Testis (tissue), 3 donors: ENCODE data around the gene CARM1. TPM values are rescaled to one million over a fixed set of nuclear protein-coding genes. Genes with fewer than 3 reads are reported as not detected.
"Not testable (repeated sequence)": the region's sequence is repeated elsewhere in the genome, so short reads cannot be mapped to it uniquely, and the experiment has no call there.

ENCODE experiments used
- DNase-seq: peaks from one replicate; pipeline ENCODE4 v3.0.0-alpha.2; 2019
- H3K27ac ChIP-seq, 2 donors: fragments of 200-600 bp; sonication (generic); one replicate each; pipeline ENCODE4 v1.5.1; 2019
- H3K27me3 ChIP-seq: fragments of 200-600 bp; sonication (generic); one replicate; pipeline ENCODE4 v1.5.1; 2019
- H3K36me3 ChIP-seq: fragments of 200-600 bp; sonication (generic); one replicate; pipeline ENCODE4 v1.5.1; 2017; ENCODE audit warnings: low read depth; ENCODE audit errors: missing control alignments
- H3K4me1 ChIP-seq: fragments of 200-600 bp; sonication (generic); one replicate; pipeline ENCODE4 v1.5.1; 2019
- H3K4me3 ChIP-seq, 2 donors: fragments of 200-600 bp; sonication (generic); one replicate each; pipeline ENCODE4 v1.5.1; 2017 to 2019
- H3K9me3 ChIP-seq: fragments of 200-600 bp; sonication (generic); one replicate; pipeline ENCODE4 v1.5.1; 2017
- CTCF ChIP-seq, 3 experiments: fragments of 450-650 bp in 2 of 3; fragments of 200-600 bp in 1 of 3; sonication (generic) in 1 of 3; IDR thresholded peaks; one replicate each; pipeline ENCODE4 v1.5.1; 2016 to 2019; ENCODE audit warnings: antibody characterized with exemption in 3 of 3, mild to moderate bottlenecking in 2 of 3, moderate library complexity in 1 of 3
- POLR2A ChIP-seq: fragments of 450-650 bp; IDR thresholded peaks from one replicate; pipeline ENCODE4 v1.6.1; 2017; ENCODE audit warnings: antibody characterized with exemption, mild to moderate bottlenecking, moderate library complexity
- WGBS, 2 donors: methylation state at CpG; one replicate each; pipeline ENCODE4 v1.1.5; 2018; 5-methylcytosine and 5-hydroxymethylcytosine counted together
- intact Hi-C: fragments of 100-400 bp; cut with DNase I; formaldehyde crosslinking; loops from one replicate; pipeline ENCODE4 v1.15.1; 2023; ENCODE audit warnings: low total_unique reads
- polyA plus RNA-seq: library from polyadenylated mRNA; stranded (reverse); fragments of 350-450 nt; fragmentation: Illumina TruSeq; extraction: RNeasy Lipid Tissue Mini Kit (QIAGEN cat#74804); gene quantifications from one replicate; pipeline ENCODE4 v1.2.3, GENCODE V29; 2014; ENCODE audit warnings: low read depth, low replicate concordance; ENCODE audit not compliant: insufficient read depth
- total RNA-seq, 2 donors: library from RNA; depleted of rRNA; stranded (reverse); fragments of >200 nt; gene quantifications; one replicate each; pipeline ENCODE4 v1.2.3, GENCODE V29; 2016

CARM1 gene
- total and polyA plus RNA-seq, 3 donors from 2014 or later, result 79.5 to 110 (median 82.4) TPM

- H3K27me3 ChIP-seq, result no peaks in the 10 kb centered on the region
- DNase-seq, result no peak
- TF ChIP-seq POLR2A (no peak), CTCF (IDR thresholded peaks at IDR 0.05) (no peak)
- H3K4me3 ChIP-seq, result no peak overlapping the region
- no peaks in the 10 kb centered on the region for H3K36me3 ChIP-seq
- WGBS, 2 donors, result 93 to 94% methylated on average over 10 of the region's 10 CpGs
- H3K27ac ChIP-seq, result no peak overlapping the region
- intact Hi-C loops, result no loop called here
- no peaks in the 10 kb centered on the region for H3K9me3 ChIP-seq
- peaks cover 5% of the 10 kb centered on the region for H3K4me1 ChIP-seq
These were observed 4.9 kb upstream of the CARM1 start for GRCh38 chr19:10866495-10866894.

GRCh38 chr19:10868872-10869547, 2.3 kb upstream of the CARM1 start:
- Histone ChIP-seq H3K4me3 (no peak overlapping the region), H3K9me3 (no peaks in the 10 kb centered on the region), H3K4me1 (peaks cover 14% of the 10 kb centered on the region), H3K36me3 (no peaks in the 10 kb centered on the region), H3K27me3 (no peaks in the 10 kb centered on the region), H3K27ac (no peak overlapping the region)
- TF ChIP-seq POLR2A, result no peak
- no peak for TF ChIP-seq CTCF (IDR thresholded peaks at IDR 0.05)
- 91 to 93% methylated on average over 10 of the region's 10 CpGs for WGBS, 2 donors
- no peak for DNase-seq
- intact Hi-C loops, result no loop called here

GRCh38 chr19:10869872-10870311, 1.5 kb upstream of the CARM1 start:
- Histone ChIP-seq H3K27ac (peak overlapping the region in 1 of 2 donors; percentile 59), H3K4me1 (peaks cover 14% of the 10 kb centered on the region), H3K4me3 (peak overlapping the region in 1 of 2 donors; percentile 44)
- H3K36me3 ChIP-seq, H3K27me3 ChIP-seq, H3K9me3 ChIP-seq: not testable (repeated sequence)
- intact Hi-C loops, result loop anchor here (10.0 kb wide), 1 partner anchor 55 kb away; the partner anchor contains the start of genes TIMM29 and YIPF2
- 65 to 80% methylated on average over 10 to 11 of the region's 11 CpGs for WGBS, 2 donors
- peak; percentile 32 for DNase-seq

- Histone ChIP-seq H3K9me3 (no peaks in the 10 kb centered on the region), H3K36me3 (no peaks in the 10 kb centered on the region), H3K27ac (peak overlapping the region; percentile 31 to 59), H3K4me1 (peaks cover 14% of the 10 kb centered on the region), H3K4me3 (peak overlapping the region; percentile 39 to 44), H3K27me3 (no peaks in the 10 kb centered on the region)
- 2 to 3% methylated on average over 14 to 22 of the region's 22 CpGs for WGBS, 2 donors
- intact Hi-C loops, result loop anchor here (10.0 kb wide), 1 partner anchor 54 kb away; the partner anchor contains the start of genes TIMM29 and YIPF2
- no peak for DNase-seq
- TF ChIP-seq POLR2A (no peak), CTCF (IDR thresholded peaks at IDR 0.05) (no peak)
These were observed 825 bp upstream of the CARM1 start for GRCh38 chr19:10870501-10870954.

- H3K27me3 ChIP-seq, result no peaks in the 10 kb centered on the region
- peaks cover 22% of the 10 kb centered on the region for H3K4me1 ChIP-seq
- WGBS, 2 donors, result 1 to 2% methylated on average over 25 to 62 of the region's 90 CpGs
- no peak for TF ChIP-seq POLR2A
- peak in 2 of 3 experiments; percentile 41 to 51 for TF ChIP-seq CTCF (IDR thresholded peaks at IDR 0.05)
- peak overlapping the region; percentile 77 to 90 for H3K27ac ChIP-seq
- peak; percentile 37 for DNase-seq
- intact Hi-C loops, result loop anchor here (10.0 kb wide), 1 partner anchor 53 kb away; the partner anchor contains the start of genes TIMM29 and YIPF2
- no peaks in the 10 kb centered on the region for H3K36me3 ChIP-seq
- H3K4me3 ChIP-seq, result peak overlapping the region; percentile 72 to 78
- H3K9me3 ChIP-seq, result no peaks in the 10 kb centered on the region
These were observed 575 bp downstream of the CARM1 start for GRCh38 chr19:10871711-10872545.
